DMS153 (cell line): ENCODE data around the gene MDN1.

ENCODE experiments used
- DNase-seq: peaks from one replicate; lab custom pipeline; 2025; lab: John Stamatoyannopoulos, UW

MDN1 gene

DNA sequence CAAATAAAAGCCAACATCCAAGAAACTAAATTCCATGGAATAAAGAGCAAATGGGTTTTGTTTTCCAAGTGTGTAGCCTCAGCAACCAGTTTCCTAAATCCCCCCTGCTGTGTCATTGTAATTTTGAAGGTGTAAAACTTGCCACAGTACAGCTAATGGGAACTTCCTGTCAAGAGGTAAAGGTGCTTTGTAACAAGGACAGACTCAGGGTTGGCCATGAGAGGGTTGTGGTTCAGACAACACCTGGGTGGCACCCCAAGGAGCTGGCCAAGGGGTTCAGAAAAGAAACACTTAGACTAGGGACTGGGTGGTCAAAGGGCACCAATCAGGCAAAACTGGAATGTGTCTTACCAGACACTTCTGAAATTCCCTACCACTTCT, 128.7 kb downstream of the MDN1 start:
- DNase-seq = no peak

DNA sequence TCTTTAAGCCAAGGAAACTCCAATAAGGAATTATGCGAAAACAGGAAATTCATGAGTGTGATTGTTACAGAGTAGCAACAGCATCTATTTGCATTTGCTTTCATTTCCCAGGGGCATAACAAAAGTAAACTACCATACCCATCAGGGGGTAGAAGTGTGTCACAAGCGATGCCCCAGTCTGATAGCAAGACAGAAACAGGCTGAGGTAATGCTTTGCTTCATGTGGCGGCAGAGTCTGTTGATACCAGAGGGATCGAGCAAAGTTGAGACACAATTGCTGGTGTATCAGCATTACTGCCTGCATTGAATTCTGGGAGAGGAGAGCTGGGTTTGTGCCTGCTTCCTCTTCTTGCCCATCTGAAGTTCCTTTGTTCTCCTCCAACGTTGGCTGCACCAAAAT, 129.9 kb downstream of the MDN1 start:
- no peak for DNase-seq

DNA sequence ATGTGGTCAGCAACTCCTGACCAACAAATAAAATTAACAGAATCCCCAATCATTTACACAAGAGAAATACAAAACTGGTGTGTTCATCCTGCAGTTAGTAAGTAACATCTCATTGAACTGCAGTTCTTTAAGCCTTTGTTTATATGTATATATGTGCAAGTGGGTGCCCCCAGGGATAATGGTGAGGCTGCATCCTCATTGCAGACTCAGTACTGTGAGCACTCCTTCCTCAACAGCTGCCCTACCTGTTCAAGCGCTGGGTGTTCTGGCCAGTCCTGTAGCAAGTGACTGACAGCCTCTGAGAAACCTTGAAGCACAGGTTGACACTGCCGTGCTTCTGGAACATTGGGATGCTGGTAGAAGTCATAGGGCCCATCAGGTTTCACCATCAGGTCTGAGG, 131.3 kb downstream of the MDN1 start:
- DNase-seq = no peak

DNA sequence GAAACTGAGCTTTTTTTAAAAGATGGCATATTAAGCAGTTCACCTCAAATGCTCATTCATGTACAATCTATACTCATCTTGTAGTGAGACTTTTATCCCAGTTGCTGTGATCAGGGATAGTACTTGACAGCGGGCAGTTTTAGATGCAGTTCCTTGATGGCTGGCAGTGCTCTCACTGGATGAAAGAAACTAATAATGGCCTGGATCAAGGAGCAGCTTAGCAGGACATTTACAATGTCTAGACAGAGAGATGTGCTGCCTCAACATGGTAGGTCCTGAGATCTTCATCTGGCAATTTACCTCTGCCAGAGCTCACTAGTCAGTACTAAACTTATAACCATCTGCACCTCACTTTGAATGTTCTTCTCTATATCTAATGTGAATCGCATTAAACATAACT, 134.3 kb downstream of the MDN1 start:
- DNase-seq = no peak

DNA sequence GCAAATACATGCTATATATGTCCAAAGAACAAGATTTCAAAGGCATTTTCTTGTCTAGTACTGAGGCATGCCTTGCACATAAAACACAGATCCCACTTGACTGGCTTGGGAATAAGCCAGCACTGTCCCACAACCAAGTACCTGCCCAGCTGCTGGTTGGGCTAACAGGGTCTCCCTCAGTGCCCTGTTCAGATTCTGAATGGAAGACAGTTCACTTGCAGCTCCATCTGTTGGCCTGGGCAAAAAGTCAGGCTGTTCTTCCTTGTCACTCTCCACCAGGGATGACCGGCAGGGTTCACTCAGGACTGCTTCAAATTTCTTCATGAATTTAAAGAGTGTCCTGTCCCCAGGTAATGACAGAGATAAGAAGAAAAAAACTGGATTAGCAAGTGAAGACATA, 136.6 kb downstream of the MDN1 start:
- DNase-seq = no peak

DNA sequence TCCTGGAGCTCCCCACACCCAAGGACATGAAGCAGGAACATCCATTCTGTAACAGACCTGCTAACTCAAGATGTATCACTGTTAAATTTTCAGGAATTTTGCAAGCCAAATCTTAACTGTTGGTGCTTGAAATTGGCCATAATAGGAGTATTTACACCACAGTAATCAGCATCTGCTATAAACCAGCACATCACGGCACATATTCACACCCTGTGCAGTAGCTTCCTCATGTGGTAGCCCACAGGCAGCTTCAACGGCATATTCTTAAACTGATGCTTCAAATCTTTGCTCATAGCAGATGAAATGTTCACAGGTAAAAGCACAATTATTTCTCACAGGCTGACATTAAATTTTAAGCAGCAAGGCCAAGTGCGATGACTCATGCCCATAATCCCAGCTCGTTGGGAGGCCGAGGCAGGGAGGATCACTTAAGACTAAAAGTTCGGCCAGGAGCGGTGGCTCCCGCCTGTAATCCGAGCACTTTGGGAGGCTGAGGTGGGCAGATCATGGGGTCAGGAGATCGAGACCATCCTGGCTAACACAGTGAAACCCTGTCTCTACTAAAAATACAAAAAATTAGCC, 137.5 kb downstream of the MDN1 start:
- DNase-seq = no peak

DNA sequence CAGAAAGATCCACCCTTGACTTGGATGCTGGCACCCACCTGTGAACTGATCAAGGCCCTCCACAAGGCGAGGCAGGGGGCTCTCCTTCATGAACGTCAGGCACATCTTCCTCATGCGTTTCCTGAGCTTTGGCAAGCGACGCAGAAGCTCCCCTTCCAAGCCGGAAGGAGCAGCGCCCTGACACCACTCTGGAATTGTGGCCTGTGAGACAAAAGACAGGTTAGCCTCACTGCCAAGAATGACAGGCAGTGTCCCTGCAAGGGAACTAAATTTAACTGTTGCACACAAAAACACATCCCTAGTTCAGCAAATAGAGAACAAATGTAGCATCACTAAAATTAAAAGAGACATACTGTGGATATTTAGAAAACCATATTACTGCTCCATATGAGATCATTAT, 139.0 kb downstream of the MDN1 start:
- DNase-seq = no peak

DNA sequence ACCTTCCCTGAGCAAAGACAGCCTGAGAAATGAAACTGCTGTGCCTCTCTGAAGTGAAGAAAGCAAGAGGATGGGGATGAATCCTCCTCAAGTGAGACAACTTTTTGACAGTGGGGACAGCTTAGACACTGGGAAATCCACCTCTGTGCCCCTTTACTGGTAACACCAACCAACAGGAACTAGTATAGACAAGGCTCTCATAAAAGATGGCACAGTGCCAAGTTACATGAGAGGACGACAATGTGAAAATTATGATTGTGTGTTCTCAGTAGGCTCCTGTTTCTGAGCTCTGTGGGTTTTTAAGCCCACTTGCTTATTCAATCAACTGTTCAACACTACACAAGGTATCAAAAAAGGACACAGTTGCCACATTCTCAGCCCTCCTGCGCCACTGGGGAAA, 139.4 kb downstream of the MDN1 start:
- no peak for DNase-seq

DNA sequence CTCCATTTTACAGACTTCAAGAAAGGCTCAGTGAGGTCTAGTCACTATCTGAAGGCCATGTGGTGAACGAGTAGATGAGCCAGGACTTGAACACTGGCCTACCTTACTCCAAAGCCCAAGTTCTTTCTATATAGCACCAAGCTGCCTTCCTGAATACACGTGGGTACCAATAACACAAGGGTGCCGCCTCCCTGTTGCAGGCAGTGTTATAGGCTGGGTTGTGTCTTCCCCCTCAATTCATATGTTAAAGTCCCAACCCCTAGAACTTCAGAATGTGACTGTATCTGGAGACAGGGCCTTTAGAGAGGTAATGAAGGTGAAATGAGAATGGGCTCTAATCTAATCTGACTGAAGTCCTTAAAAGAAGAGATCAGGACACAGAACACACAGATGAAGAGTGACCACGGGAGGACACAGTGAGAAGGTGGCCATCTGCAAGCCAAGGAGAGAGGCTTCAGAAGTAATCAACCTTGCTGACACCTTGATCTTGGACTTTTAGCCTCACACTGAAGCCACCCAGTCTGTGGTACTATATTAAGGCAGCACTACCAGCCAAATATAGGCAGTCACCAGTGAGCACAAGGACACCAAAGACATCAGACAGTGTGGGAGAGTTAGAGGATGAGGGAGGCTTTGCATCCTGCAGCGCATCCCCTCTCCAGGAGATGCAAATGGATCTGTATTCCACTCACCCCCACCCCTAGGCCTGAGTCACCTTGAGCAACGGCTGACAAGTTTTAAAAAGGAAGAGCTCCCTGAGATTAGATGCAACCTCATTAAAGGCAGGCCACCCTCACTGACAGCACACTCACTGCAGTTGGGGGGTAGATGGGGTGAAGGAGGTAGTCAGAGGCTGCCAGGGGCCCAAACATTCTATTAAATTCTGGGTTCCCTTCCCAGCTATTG, 140.1 kb downstream of the MDN1 start:
- no peak for DNase-seq

DNA sequence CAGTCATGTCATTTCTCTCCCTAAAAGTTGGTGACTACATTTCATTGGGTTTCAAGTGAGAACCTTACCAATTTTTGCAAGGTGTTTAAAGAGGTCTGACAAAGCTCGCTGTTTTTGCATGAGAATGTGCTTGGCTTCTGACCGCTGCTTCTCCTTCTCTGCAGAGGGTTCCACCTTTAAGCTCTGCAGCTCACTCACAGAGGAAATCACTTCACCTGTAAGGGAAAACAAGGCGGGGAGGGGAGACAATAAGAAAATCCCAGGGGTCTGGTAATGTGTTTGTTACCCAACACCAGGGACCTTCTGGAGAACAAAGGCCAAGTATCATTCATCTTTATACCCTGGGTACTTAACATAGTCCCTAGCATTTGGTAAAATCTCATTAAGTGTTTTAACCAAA, 141.1 kb downstream of the MDN1 start:
- DNase-seq = no peak

DNA sequence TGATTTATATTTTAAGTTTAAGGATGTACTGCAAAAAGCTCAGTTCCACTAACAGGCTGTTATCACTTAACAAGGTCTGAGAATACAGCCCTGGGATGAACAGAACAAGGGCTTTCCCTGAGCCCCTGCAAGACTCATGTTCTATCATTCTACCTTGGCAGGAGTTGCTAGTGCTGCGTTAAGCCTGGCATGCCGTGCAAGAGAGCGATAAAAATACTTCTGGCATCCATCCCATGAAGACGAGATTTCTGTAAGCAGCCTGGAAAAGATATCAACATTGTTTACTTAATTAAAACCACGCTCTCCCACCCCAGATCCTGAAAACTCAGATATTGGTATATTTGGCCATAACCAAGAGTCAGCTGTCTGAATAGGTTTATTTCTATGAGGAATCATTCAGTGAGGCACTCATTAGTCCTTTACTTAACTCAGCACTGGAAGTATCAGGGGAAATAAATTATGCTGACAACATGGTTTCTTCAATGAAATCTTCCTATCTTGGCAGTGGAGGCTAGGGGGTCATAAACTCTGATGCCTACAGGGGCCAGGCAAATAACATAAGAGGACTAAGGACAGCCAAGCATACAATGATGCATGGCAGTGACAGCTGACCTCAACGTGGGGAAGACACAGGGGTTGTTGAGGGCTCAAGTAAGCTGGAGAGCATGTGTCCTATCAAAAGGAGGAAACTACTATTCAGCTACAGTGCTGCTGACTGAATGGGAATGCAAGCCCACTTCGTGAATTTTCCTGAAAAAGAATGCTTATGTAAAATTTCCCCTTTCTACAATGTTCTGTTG, 143.4 kb downstream of the MDN1 start:
- no peak for DNase-seq

DNA sequence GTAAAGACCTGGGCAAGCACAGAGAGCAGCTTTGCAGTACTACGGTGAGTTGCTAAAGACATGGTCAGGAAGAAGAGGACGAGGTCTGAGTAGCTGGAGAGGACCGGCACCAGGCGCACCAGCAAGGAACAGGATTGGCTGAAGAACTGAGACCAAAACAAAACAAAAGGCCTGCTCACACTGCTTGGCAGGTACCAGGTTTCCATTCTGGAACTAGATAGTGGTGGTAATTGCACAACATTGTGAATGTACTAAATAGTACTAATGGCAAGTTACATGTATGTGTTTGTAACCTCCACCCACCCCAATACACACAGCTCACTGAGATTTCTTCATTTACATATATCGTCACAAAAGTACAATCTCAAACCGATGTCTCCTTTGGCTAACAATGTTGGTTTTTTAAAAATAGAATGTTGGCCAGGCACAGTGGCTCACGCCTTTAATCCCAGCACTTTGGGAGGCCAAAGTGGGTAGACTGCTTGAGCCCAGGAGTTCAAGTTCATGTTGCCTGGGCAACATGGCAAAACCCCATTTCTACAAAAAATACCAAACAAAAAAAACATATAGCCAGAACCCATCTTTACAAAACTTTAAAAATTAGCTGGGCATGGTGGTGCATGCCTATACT, 148.5 kb downstream of the MDN1 start:
- no peak for DNase-seq

DNA sequence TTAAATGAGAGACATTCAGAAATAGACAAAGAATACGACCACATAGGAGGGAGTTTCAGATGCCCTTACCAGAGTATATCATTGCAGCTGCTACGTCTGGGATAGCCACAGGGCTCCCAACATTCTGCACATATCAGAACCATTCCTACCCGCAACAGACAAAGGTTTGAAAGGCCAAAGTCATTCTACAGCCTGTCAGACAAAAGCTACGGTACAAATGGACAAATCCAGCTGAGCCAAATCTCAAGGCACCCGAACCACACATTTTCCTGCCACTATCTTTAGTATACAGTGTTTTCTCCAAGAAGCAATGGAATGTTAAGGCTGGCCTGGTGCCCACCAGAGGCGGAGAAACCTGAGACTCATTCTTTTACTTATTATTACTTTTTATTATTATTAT, 150.6 kb downstream of the MDN1 start:
- no peak for DNase-seq

DNA sequence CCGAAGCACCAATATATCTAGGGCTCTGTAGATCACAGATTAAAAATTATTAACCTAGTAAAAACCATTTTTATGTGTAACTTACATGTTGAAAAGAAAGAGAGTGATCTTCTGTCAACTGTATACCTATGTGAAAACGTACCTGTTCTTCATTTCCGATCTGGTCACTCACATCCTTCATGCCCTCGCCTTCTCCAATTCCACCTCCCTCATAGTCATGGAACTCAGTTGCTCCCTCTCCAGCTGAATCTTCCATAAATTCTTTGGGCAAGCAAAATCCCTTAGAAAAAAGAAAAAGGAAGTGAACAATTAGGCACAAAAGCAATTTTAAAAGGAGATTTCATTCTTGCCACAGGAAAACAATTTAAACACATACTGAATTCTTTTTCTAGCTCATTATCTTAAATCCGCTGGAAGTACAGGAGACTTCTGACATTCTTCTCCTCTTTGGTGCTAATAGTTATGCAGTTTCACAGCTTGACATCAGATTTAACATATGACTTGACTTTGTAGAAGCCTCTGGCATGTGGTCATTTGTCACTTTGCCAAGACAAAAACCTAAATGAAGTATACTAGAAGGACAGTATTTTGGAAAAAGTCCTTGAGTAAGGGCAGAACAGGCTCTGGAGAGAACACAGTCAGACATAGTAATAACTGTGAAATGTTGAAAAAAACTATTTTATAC, 151.6 kb downstream of the MDN1 start:
- no peak for DNase-seq

DNA sequence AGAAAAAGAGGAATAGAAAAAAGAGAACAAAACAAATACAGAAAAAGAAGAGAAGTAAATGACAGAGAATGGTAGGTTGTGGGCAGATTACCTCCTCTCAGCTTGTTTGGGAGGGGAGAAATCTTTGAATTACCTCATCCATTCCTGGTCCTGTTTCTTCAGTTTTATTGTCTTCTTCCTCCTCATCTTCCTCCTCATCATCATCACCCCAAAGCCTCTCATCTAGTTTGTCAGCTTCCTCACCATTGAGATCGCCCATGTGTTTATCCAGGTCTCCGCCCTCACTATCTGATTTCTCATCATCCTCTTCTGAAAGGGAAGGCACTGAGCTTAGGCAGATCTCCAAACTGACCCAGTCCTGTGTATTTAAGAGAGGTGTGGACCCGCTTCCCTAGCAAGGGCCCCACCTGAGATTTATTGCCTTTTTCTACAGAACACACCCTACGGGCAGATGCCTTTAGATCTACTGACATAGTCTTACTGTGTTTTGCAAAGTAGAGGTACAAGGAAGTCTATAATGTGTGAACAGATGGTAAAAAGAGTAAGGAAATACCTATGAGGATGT, 156.9 kb downstream of the MDN1 start:
- no peak for DNase-seq

DNA sequence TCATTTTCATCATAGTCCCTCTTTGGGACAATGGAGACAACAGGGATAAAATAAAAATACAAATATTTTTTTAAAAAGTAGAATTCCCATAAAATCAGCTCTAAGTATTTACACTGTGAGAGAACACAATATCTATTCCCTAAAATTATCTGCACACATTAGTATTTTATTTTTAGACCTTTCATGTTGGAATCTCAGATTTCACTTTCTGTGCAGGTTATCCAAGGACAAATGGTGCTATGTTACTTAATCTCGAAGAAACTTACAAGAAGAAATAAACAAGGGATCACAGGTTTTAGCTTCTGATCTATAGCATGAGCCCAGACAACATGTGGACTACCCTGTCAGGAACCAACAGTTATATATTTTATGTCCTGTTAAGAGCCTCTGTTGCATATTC, 158.0 kb downstream of the MDN1 start:
- DNase-seq = no peak

DNA sequence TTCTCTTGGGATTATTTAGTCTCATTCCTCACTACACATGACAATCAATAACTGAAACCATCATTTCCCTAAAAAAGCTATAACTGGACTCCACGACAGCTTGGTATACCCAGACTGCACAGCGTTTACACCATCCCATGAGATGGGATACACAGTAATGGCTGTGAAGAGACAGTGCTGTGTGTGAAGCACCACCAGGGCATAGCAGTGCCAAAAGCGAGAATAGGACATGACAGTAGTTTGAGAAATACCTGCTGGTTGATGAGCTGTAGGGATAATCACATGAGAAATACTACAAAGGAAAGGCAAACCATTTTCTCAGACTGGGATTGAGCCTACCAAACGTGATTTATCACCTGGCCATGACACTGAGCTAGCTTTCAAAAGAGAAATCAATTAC, 158.6 kb downstream of the MDN1 start:
- DNase-seq = no peak

DNA sequence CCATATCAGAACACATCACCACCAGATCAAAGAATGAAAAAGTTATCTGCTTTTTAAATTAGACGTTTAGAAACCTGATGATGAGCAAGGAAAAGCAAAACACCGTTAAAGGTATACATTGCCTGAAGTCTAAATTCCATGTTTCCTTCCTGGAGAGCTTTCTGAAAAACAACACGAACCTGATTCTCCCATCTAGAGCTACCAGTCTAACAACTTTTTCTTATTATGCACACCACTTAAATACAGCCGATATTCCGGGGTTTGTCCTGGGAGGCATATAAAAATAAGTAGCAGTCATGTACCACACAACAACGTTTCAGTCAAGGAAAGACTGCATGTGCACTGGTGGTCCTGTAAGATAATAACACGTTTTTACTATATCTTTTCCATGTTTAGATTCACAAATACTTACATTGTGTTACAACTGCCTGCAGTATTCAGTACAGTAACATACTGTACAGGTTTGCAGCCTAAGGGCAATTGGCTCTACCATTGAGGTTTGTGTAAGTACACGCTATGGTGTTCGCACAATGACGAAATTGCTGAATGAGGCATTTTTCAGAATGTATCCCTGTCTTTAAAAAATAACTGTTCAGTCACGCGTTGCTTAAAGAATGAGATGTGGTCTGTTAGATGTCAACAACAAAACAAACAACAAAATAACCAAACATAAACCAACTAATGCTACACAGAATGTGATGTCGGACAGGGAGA, 162.0 kb downstream of the MDN1 start:
- DNase-seq = no peak

DNA sequence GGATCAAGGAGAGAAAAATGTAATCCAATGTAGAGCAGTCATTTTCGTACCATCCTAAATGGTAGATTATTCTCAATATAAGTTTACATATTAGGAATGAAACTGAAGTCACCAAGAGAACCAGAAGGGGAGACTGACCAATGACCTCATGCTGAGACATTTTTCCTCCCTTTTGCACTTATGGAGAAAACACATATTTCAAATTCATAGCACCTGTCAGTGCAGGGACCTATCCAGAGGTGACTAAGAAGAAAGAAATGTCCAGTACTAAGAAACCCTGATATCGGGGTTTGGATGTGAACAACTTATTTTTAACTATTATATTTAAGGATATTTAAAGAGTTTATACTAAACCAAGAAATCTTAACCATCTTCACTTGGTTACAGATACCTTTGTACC, 164.5 kb downstream of the MDN1 start:
- DNase-seq = no peak

DNA sequence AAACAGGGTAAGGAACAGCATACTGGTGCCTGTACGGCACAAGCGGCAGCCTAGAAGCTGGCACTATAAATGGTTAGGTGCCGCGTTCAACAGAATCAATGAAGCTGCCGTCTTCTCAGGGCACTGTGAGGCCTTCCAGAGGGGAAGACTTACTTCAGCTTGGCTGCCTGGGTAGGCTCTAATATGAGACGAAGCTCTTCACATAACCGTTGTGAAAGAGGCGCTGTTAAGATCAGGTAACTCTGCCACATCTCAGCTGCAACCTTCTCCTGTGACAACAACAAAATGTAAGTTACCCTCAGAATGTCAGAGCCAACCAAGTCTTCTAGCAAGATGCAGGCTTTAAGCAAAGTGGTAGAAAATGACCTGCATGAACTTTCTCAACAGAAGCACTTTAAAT, 169.0 kb downstream of the MDN1 start:
- no peak for DNase-seq

DNA sequence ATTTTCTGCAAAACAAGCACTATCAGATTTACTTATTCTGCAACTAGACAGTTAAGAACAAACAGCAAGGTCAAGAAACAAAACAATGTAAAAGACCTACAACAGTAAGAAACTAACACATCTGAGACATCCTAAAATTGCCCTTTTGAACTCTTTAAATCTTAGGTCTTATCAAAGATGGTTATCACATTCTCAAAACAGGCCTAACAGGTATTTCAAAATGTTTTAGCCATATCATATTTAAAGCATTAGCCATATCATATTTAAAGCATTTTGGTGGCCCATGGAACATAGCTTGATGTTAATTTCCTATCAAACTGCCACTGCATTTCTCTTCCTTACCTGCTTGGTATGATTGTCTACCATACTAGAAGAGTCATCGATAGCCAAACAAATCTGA, 169.9 kb downstream of the MDN1 start:
- DNase-seq = no peak
